ENCODE results near the gene IL12A. TPM values are rescaled to one million over a fixed set of nuclear protein-coding genes. Genes with fewer than 3 reads are reported as not detected.

IL12A gene
- total and polyA plus RNA-seq, 2 of the 8 experiments (the other 6 are each of a cell fraction or from before 2014, with no cell fraction given), result 0.41 to 0.92 TPM

DNA sequence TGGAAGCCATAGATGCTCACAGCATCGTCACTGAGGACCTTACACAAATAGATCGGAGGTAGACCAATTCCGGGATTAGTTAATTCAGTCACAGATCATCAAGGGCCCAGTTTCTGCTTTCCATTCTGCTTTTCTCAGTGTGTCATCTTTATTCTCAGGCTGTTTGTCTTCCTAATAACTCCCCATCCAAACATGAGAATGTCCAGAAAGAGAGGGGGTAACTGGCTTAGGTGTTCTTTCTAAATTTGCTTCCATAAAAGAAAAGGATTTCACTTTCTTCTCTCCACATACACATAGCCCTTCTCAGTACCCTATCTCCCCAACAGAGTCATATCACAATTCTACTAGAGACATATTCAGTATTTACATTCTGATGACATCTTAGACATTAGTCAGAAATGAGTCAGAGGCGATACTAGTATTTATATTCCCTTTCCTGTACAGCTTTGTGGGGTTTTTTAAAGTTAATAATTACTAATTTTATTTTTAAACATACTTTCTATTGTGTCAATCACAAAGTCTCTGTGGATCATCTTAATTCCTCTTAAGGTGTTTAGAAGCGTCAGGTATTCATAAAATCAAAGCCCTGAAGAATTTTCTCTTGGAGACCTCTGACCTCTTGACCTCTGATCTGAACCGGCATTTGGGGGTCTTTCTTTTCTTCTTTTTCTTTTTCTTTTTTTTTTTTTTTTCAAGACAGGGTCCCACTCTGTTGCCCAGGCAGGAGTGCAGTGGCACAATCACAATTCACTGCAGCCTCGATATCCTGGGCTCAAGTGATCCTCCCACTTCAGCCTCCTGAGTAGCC is 24.3 kb upstream of the IL12A start:
- FAIRE-seq, result no peak
- TF ChIP-seq POLR2AphosphoS5 (IDR thresholded peaks at IDR 0.05; ENCODE audit: low read depth, low read length) (no peak), SAP30 (IDR thresholded peaks at IDR 0.05; ENCODE audit: insufficient read depth, insufficient replicate concordance, low read length) (no peak), PHF8 (conservative IDR thresholded peaks at IDR 0.05; ENCODE audit: low read depth, low read length) (no peak), SUZ12 (IDR thresholded peaks at IDR 0.05; ENCODE audit: low read length) (no peak), EZH2 (IDR thresholded peaks at IDR 0.05; ENCODE audit: low read depth, low read length, severe bottlenecking) (no peak), JUND (IDR thresholded peaks at IDR 0.05; ENCODE audit: low read length) (no peak), ATF3 (IDR thresholded peaks at IDR 0.05; ENCODE audit: insufficient read depth, low read depth, low read length) (no peak), TCF12 (IDR thresholded peaks at IDR 0.05; ENCODE audit: low read depth, low read length) (no peak), SRF (IDR thresholded peaks at IDR 0.05; ENCODE audit: low read depth, low read length) (no peak), FOSL1 (IDR thresholded peaks at IDR 0.05; ENCODE audit: insufficient read depth, low read depth, low read length) (no peak)

More for the DNA sequence above, 24.3 kb upstream of the IL12A start:
- POLR2A ChIA-PET (ENCODE audit: partially characterized antibody), result no interaction called here
- Histone ChIP-seq H2BK12ac (ENCODE audit: low read depth, low read length) (no peak overlapping the region), H3K9ac (replicated peaks in 1 of 4; ENCODE audit: extremely low read depth in 1 of 4, low read depth in 3 of 4, low read length in 3 of 4) (no peak overlapping the region), H3K27me3 (replicated peaks in 1 of 4; ENCODE audit: control insufficient read depth in 3 of 4, extremely low read depth in 1 of 4, insufficient read depth in 3 of 4, low read length in 3 of 4) (no peaks in the 10 kb centered on the region), H3K27ac (ENCODE audit: low read depth, low read length) (no peak overlapping the region), H3K79me2 (ENCODE audit: control insufficient read depth in 1 of 2, insufficient read depth in 2 of 2, low read length in 2 of 2) (no peaks in the 10 kb centered on the region), H3K4me1 (replicated peaks in 1 of 4; ENCODE audit: control insufficient read depth in 3 of 4, insufficient read depth in 4 of 4, low read length in 3 of 4) (no peaks in the 10 kb centered on the region), H4K8ac (ENCODE audit: extremely low read depth, insufficient read depth, low read length) (no peak overlapping the region), H4K91ac (replicated peaks; ENCODE audit: insufficient read length, low read length) (no peak overlapping the region), H3K23me2 (ENCODE audit: low read depth, low read length) (no peaks in the 10 kb centered on the region), H3K4me3 (ENCODE audit: extremely low read depth in 1 of 4, insufficient read depth in 2 of 4, low read depth in 3 of 4, low read length in 4 of 4) (no peak overlapping the region), H3K9me3 (ENCODE audit: insufficient read depth in 2 of 2, low read depth in 1 of 2, low read length in 1 of 2) (no peaks in the 10 kb centered on the region), H4K5ac (ENCODE audit: insufficient read length, low read depth, low read length) (no peak overlapping the region), H3K4me2 (ENCODE audit: insufficient read depth in 1 of 2, low read depth in 2 of 2, low read length in 2 of 2) (no peak overlapping the region), H4K20me1 (replicated peaks in 1 of 2; ENCODE audit: control insufficient read depth in 1 of 2, insufficient read depth in 2 of 2, low read length in 2 of 2) (no peaks in the 10 kb centered on the region), H2BK120ac (replicated peaks; ENCODE audit: low read depth, low read length) (no peak overlapping the region), H2AFZ (ENCODE audit: low read length) (no peak overlapping the region), H3K18ac (ENCODE audit: extremely low read depth, low read length) (no peak overlapping the region), H3K36me3 (ENCODE audit: control insufficient read depth in 2 of 4, insufficient read depth in 4 of 4, low read length in 3 of 4) (no peaks in the 10 kb centered on the region), H2BK15ac (ENCODE audit: low read length) (no peak overlapping the region), H3K4ac (replicated peaks; ENCODE audit: insufficient read length, low read depth, low read length) (no peak overlapping the region), H2BK5ac (ENCODE audit: low read depth, low read length) (no peak overlapping the region), H3K23ac (ENCODE audit: insufficient read length) (no peak overlapping the region), H3K14ac (ENCODE audit: insufficient read length) (no peak overlapping the region), H3K79me1 (ENCODE audit: low read depth, low read length) (no peaks in the 10 kb centered on the region), H3K56ac (replicated peaks; ENCODE audit: insufficient read length, low read depth, low read length) (no peak overlapping the region), H2AK5ac (ENCODE audit: low read depth, low read length) (no peak overlapping the region), H2BK20ac (ENCODE audit: low read length) (no peak overlapping the region)
- WGBS, 2 experiments (ENCODE audit: extremely low coverage in 1 of 2, insufficient coverage in 1 of 2, insufficient read length in 1 of 2, insufficient replicate concordance in 2 of 2, low coverage in 1 of 2, low lambda C conversion rate in 2 of 2, missing lambda C conversion rate in 1 of 2), result 92% methylated on average over 6 of the region's 7 CpGs; no CpG with 5 or more reads in 1 of the 2 experiments
- DNase-seq (ENCODE audit: low read depth in 1 of 2, low spot score in 2 of 2), result no peak
- CTCF ChIA-PET (ENCODE audit: partially characterized antibody), result interaction anchor here (1.2 kb wide), 1 partner anchor 36 kb away, joined by 3 read pairs; no protein-coding TSS in a partner anchor
